ENCODE results near the gene SLC2A9.

The SLC2A9 gene

DNA sequence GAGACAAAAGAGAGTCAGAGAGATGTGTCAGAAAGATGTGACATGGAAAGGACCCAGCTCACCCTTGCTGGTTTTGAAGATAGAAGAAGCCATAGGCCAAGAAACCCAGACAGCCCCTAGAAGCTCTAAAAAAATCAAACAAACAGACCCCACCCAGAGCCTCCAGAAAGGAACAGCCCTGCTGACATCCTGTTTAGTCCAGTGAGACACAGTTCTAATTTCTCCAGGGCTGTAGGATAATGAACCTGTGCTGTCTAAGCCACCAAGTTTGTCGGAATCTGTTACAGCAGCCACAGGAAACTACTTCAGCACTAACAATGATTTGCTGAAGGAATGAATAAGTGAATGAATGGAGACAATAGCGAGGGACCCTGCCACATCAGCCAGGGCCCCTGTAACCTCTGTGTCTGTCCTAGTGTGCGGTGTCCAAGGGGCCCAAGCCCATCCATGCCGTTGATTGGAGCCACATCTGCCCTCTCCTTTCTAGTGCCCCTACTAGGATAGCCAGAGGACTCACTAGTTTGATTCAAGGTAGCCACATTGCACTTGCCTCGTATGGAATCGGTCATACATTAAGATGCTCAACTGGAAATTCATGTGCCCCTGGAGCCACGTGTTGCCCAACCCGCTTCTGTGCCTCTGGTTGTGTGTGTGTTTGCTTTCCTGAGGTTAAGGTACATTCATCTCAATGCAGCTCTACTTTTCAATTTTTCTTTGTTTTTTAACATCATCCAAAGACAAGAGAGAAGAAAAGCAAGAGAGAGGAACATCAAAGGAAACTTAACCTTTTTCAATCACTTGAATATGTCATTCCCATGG lies 32.5 kb upstream of the SLC2A9 start:
- Mint-ChIP-seq H3K27me3 (no peaks in the 10 kb centered on the region), H3K4me3 (no peak overlapping the region), H3K36me3 (ENCODE audit: insufficient read depth) (peaks cover 6% of the 10 kb centered on the region), H3K27ac (no peak overlapping the region), H3K9me3 (no peaks in the 10 kb centered on the region), H3K4me1 (ENCODE audit: low read depth in 2 of 2) (peaks cover 4 to 11% of the 10 kb centered on the region in 2 donors)
- ATAC-seq (replicated peaks) = no peak
- no peak for DNase-seq

DNA sequence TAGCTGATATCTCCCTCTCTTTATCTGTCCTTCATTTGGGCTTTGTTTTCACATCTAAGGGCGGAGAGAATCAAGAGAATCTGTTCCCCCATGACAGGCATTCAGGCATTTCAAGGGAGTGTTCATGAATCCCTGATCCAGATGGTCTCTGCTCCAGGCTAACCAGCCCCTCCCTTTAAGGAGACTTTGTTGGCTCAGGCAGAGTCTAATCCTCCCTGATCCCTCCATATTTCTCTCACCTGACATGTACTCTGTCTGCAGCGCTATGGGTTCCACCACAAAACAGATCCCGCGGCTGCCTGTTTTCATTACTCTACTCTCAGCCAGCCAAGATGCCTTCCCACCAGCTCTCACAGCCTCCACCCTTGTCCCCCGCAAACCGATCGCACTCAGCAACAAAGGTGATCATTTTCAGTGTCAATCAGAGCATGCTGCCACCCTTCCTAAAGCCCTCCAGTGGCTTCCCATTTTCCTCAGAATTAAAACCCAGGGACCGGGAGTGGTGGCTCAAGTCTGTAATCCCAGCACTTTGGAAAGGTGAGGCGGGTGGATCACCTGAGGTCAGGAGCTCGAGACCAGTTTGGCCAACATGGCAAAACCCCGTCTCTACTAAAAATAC lies 30.3 kb upstream of the SLC2A9 start:
- H3K4me1 Mint-ChIP-seq (ENCODE audit: low read depth in 2 of 2) = peaks cover 11 to 12% of the 10 kb centered on the region in 2 donors
- H3K4me3 Mint-ChIP-seq = no peak overlapping the region
- DNase-seq (no peak), ATAC-seq (replicated peaks) (no peak)
- no peak overlapping the region for H3K27ac Mint-ChIP-seq
- H3K9me3 Mint-ChIP-seq = no peaks in the 10 kb centered on the region
- H3K36me3 Mint-ChIP-seq (ENCODE audit: insufficient read depth) = peaks cover 6% of the 10 kb centered on the region
- no peaks in the 10 kb centered on the region for H3K27me3 Mint-ChIP-seq

DNA sequence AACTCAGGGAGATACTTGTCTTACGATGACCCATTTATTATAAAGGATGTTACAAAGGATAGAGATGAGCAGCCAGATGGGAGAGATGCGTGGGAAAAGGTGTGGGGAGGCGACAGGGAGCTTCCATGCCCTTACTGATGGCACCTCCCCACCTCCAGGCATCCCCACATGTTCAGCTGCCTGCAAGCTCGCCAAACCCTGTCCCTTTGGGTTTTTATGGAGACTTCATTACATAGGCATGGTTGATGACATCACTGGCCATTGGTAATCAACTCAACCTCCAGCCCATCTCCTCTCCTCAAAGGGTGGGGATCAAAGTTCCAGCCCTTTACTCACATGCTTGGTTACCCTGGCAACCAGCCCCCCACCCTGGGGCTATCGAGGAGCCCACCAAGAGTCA lies 29.4 kb upstream of the SLC2A9 start:
- no peak overlapping the region for H3K27ac Mint-ChIP-seq
- no peaks in the 10 kb centered on the region for H3K9me3 Mint-ChIP-seq
- H3K4me1 Mint-ChIP-seq (ENCODE audit: low read depth in 2 of 2) = peaks cover 8 to 12% of the 10 kb centered on the region in 2 donors
- no peak overlapping the region for H3K4me3 Mint-ChIP-seq
- no peak for DNase-seq
- ATAC-seq (replicated peaks) = no peak
- no peaks in the 10 kb centered on the region for H3K36me3 Mint-ChIP-seq (ENCODE audit: insufficient read depth)
- no peaks in the 10 kb centered on the region for H3K27me3 Mint-ChIP-seq

DNA sequence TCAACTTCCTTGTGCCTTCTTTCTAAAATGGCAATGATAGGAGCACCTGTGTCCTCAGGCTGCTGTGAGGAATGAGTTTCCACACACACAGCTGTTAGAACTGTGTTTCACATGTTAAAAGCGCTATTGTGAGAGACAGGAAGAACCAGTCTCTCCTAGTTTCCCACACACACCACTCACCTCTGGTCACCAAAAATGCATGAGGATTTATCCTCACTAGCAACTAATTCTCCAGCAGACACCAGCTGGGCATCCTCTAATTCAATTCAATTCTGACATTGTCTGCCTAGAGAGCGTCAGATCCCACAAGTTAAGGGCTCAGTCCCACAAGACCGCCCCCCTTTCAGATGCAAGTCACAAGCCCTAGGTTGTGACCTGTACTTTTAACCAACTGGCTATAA lies 29.0 kb upstream of the SLC2A9 start:
- no peak for ATAC-seq (replicated peaks)
- no peaks in the 10 kb centered on the region for H3K9me3 Mint-ChIP-seq
- no peak overlapping the region for H3K27ac Mint-ChIP-seq
- no peak overlapping the region for H3K4me3 Mint-ChIP-seq
- H3K27me3 Mint-ChIP-seq = no peaks in the 10 kb centered on the region
- H3K36me3 Mint-ChIP-seq (ENCODE audit: insufficient read depth) = no peaks in the 10 kb centered on the region
- peaks cover 8 to 12% of the 10 kb centered on the region in 2 donors for H3K4me1 Mint-ChIP-seq (ENCODE audit: low read depth in 2 of 2)
- DNase-seq = no peak

DNA sequence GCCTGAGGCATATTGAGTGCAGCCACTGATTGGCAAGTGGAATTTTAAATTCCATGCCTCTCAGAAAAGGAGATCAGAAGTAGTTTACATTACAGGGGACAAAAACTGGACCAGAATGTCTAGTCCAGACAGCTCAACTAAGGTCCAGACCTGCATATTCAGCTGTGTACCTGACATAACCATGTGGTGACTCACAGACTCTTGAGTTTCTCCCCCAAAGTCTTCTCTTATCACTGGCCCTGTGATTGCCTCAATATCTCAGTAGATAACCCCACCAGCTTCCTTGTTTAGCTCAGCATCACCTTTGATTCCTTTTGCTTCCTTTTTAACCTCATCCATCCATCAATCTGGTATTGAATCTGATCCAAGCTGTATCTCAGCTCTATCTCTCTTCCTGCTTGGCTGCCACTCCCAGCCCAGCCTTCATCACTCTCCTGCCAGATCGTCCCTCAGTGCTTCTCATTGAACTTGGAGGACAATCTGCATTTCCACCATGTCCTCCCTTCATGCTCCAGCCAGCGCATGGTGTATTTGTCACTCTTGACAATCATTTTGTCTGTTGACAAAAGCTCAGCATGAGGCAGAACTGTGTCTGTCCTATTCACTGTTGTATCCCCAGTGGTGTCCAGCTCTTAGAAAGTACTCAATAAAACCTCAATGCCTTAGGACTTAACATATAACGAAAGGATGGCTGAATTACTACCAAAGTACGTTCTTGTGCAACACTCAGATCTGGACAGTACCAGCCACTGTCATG lies 27.8 kb upstream of the SLC2A9 start:
- Mint-ChIP-seq H3K36me3 (ENCODE audit: insufficient read depth) (no peaks in the 10 kb centered on the region), H3K4me1 (ENCODE audit: low read depth in 2 of 2) (peaks cover 8 to 12% of the 10 kb centered on the region in 2 donors), H3K27ac (no peak overlapping the region), H3K4me3 (peak overlapping the region in 1 of 2 donors; percentile 38), H3K27me3 (no peaks in the 10 kb centered on the region), H3K9me3 (no peaks in the 10 kb centered on the region)
- DNase-seq (no peak), ATAC-seq (replicated peaks) (no peak)

DNA sequence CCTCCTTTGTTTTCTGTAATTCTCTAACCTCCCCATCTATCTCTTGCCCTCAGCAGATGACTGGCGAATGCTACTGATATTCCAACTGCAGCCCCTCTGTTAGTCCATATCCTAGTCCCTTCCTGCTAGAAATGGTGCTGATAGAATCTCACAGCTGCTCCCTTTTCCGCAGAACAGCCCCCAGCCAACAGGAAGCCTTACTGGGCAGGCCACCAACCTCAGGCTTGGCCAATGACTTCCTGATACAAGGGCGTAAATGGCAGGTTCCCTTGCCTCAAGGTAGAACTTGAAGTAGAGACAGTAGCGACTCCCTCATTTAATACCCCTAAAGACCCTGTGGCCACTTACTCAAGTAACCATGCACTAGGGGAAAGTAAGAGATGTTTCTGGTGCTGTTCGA lies 26.7 kb upstream of the SLC2A9 start:
- no peak overlapping the region for H3K27ac Mint-ChIP-seq
- no peak for ATAC-seq (replicated peaks)

DNA sequence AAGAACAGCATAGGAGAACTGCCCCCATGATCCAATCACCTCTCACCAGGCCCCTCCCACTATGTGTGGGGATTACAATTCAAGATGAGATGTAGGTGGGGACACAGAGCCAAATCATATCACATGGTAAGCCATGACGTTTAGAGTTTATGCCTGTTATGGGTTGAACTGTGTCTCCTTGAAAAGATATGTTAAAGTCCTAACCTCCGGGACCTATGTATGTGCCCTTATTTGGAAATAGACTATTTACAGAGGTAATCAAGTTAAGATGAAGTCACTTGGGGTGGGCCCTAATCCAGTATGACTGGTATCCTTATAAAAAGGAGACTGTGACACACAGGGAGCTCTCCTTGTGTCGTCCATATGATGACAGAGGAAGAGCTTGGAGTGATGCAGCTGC lies 25.2 kb upstream of the SLC2A9 start:
- no peak for DNase-seq
- peaks cover 5 to 12% of the 10 kb centered on the region in 2 donors for H3K4me1 Mint-ChIP-seq (ENCODE audit: low read depth in 2 of 2)
- H3K27me3 Mint-ChIP-seq = no peaks in the 10 kb centered on the region
- no peak overlapping the region for H3K4me3 Mint-ChIP-seq
- H3K36me3 Mint-ChIP-seq (ENCODE audit: insufficient read depth) = no peaks in the 10 kb centered on the region
- no peak for ATAC-seq (replicated peaks)
- peaks cover 7 to 11% of the 10 kb centered on the region in 2 donors for H3K9me3 Mint-ChIP-seq
- no peak overlapping the region for H3K27ac Mint-ChIP-seq

More for the DNA sequence above, 26.7 kb upstream of the SLC2A9 start:
- H3K27me3 Mint-ChIP-seq = no peaks in the 10 kb centered on the region
- no peak overlapping the region for H3K4me3 Mint-ChIP-seq
- peaks cover 8 to 12% of the 10 kb centered on the region in 2 donors for H3K4me1 Mint-ChIP-seq (ENCODE audit: low read depth in 2 of 2)
- no peak for DNase-seq
- H3K36me3 Mint-ChIP-seq (ENCODE audit: insufficient read depth) = no peaks in the 10 kb centered on the region
- peaks cover 0 to 2% of the 10 kb centered on the region in 2 donors for H3K9me3 Mint-ChIP-seq

DNA sequence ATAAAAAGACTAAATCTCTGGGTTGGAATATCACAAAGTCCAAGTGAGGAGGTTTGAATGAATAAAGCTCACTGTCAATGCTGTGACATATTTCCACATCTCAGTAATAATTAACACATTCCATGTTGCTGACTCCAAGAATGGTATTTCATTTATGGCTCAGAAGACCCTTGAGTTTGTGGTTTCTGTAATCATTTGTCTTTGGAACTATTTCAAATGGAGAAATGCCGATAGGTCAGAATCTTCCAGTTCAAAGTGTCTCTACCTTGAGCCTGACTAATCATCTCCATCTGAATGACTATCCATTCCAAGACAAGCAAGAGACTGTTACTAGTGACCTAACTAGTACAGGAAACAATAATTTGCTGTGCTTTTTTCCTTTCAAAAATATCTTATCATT lies 24.2 kb upstream of the SLC2A9 start:
- Mint-ChIP-seq H3K9me3 (peaks cover 7 to 11% of the 10 kb centered on the region in 2 donors), H3K4me3 (no peak overlapping the region), H3K36me3 (ENCODE audit: insufficient read depth) (no peaks in the 10 kb centered on the region), H3K4me1 (ENCODE audit: low read depth in 2 of 2) (peaks cover 5 to 12% of the 10 kb centered on the region in 2 donors), H3K27ac (no peak overlapping the region), H3K27me3 (no peaks in the 10 kb centered on the region)
- no peak for DNase-seq
- ATAC-seq (replicated peaks) = no peak

DNA sequence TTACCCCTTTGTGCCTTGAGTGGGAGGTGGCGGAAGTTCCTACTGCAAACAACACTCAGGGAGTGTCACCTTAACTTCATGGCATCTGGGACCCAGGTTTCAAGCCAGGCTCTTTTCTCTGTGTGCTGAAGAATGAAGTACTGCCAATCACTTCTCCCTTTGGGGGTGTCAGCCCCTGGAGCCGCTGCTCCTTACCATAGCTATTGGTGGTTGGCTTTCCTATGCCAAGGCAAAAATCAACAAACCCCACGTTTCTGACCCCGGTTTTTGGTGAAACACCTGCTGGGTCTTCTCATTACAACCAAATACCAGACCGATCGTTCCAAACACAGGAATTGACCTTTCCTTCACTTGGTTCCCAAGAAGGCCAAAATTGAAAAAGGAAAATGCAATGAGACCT lies 19.7 kb upstream of the SLC2A9 start:
- H3K9me3 Mint-ChIP-seq = peaks cover 7 to 11% of the 10 kb centered on the region in 2 donors
- ATAC-seq (replicated peaks) (no peak), DNase-seq (no peak)
- no peak overlapping the region for H3K4me3 Mint-ChIP-seq
- H3K27ac Mint-ChIP-seq = no peak overlapping the region
- H3K27me3 Mint-ChIP-seq = no peaks in the 10 kb centered on the region
- peaks cover 3% of the 10 kb centered on the region for H3K36me3 Mint-ChIP-seq (ENCODE audit: insufficient read depth)
- H3K4me1 Mint-ChIP-seq (ENCODE audit: low read depth in 2 of 2) = no peaks in the 10 kb centered on the region

DNA sequence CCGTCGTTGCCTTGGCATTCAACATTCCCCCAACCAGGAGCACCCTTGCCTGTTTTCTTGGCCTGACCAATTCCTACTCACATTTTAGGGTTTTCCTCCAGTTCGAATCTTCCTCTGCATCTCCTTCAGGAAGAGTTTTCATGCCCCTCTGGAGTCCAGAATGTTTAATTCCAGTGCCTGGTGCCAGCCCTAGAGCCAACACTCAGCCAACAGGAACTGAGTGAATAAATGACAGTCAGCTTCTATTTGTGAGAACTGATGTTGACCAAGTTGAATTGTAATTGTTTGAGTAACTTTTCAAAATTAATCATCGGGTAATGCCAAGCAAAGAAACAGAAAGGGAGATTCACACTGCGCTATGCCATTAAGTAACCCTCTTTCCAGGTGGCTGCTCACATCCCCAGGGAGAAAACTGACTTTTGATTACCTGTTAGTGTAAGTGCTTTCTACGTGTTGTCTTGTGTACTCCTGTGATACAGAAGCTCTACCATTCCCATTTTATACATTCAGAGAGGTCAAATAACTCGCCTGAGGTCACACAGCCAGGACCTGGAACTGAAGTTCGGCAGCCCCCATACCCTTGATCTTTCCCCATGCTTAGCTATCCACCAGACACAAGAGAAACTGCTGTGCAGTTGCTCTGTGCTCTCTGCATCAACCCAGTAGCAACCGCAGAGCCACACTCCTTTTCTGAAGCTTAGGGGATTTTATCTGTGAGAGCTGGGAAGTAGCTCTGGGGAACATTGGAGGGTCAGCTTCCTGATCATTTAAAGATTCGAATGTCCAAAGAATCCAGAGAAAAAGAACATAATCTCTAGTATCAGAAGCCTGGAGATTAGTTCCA lies 19.0 kb upstream of the SLC2A9 start:
- Mint-ChIP-seq H3K27ac (no peak overlapping the region), H3K9me3 (peaks cover 7 to 11% of the 10 kb centered on the region in 2 donors), H3K27me3 (no peaks in the 10 kb centered on the region)

DNA sequence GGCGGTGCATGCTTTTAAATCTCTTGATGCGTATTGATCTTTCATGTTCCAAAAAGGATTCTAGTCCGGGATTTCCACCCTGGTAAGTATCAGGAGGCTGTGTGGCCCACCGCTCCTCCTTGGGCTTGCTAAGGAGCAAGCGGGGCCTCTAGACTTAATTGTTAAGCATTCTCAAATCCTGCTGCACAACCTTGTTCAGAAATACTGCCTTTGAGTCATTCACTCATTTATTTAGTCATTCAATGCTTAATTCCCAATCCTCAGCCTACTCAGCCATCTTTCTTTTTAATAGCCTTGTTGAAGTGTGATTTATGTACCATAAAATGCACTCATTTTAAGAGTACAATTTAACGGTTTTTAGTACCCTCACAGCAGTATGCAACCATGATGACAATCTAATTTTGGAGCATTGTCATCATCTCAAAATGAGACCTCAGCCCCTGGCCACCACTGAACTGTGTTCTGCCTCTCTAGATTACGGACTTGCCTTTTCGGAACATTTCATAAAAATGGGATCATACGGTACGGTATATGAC lies 15.6 kb upstream of the SLC2A9 start:
- no peak overlapping the region for H3K4me3 Mint-ChIP-seq
- peaks cover 5 to 6% of the 10 kb centered on the region in 2 donors for H3K4me1 Mint-ChIP-seq (ENCODE audit: low read depth in 2 of 2)
- no peaks in the 10 kb centered on the region for H3K9me3 Mint-ChIP-seq
- DNase-seq = no peak
- ATAC-seq (replicated peaks) = no peak
- peak overlapping the region in 1 of 2 donors; percentile 35 for H3K27ac Mint-ChIP-seq
- H3K36me3 Mint-ChIP-seq (ENCODE audit: insufficient read depth) = peaks cover 3% of the 10 kb centered on the region
- H3K27me3 Mint-ChIP-seq = peaks cover 5 to 27% of the 10 kb centered on the region in 2 donors

More for the DNA sequence above, 19.0 kb upstream of the SLC2A9 start:
- no peak for ATAC-seq (replicated peaks)
- Mint-ChIP-seq H3K4me1 (ENCODE audit: low read depth in 2 of 2) (no peaks in the 10 kb centered on the region), H3K4me3 (no peak overlapping the region), H3K36me3 (ENCODE audit: insufficient read depth) (peaks cover 3% of the 10 kb centered on the region)
- no peak for DNase-seq

DNA sequence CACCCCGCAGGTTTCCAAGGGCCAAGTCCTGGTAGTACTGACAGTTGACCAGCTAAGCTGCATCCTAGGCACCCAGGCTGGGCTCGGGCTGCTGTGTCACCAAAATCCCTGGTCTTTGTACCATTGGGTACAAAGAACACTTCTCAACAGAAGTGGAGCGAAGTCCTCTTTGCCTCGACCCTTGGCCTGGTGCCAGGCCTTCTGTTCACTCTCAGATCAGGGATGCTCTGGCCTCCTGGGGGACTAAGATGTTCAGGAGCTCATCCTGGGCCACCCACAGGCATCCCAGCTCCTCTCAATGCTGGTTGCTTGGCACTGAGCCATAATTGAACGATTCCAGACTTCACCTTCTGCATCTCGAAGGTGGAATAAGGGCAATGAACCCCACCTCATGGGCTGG lies 13.8 kb upstream of the SLC2A9 start:
- Mint-ChIP-seq H3K36me3 (ENCODE audit: insufficient read depth) (peaks cover 3% of the 10 kb centered on the region), H3K4me1 (ENCODE audit: low read depth in 2 of 2) (peaks cover 5 to 6% of the 10 kb centered on the region in 2 donors), H3K27ac (no peak overlapping the region), H3K27me3 (peaks cover 5 to 28% of the 10 kb centered on the region in 2 donors), H3K9me3 (no peaks in the 10 kb centered on the region), H3K4me3 (no peak overlapping the region)
- DNase-seq (no peak), ATAC-seq (replicated peaks) (no peak)
